SJCRH30 (cell line): Measurements from ENCODE around the gene NAA25. TPM values are rescaled to one million over a fixed set of nuclear protein-coding genes. Genes with fewer than 3 reads are reported as not detected.
"Not testable (repeated sequence)": the region's sequence is repeated elsewhere in the genome, so short reads cannot be mapped to it uniquely, and the experiment has no call there.

Experiments used
- DNase-seq, 2 experiments: peaks; one replicate each; pipeline ENCODE4 v3.0.0-alpha.2; 2015 to 2020
- H3K27ac ChIP-seq: fragments of 250-450 bp; sonication (Bioruptor Pico); 2 replicates; pipeline ENCODE4 v1.5.1; 2020; ENCODE audit warnings: mild to moderate bottlenecking, moderate library complexity
- H3K27me3 ChIP-seq: fragments of 250-450 bp; sonication (Bioruptor Pico); 2 replicates; pipeline ENCODE4 v1.5.1; 2020; ENCODE audit warnings: mild to moderate bottlenecking, moderate library complexity
- H3K36me3 ChIP-seq: fragments of 250-450 bp; sonication (Bioruptor Pico); 2 replicates; pipeline ENCODE4 v1.5.1; 2020; ENCODE audit warnings: mild to moderate bottlenecking, moderate library complexity
- H3K4me1 ChIP-seq: fragments of 250-450 bp; sonication (Bioruptor Pico); 2 replicates; pipeline ENCODE4 v1.5.1; 2020; ENCODE audit warnings: mild to moderate bottlenecking, moderate library complexity
- H3K4me3 ChIP-seq: fragments of 250-450 bp; sonication (Bioruptor Pico); 2 replicates; pipeline ENCODE4 v1.5.1; 2020; ENCODE audit warnings: mild to moderate bottlenecking, moderate library complexity
- H3K9me3 ChIP-seq: fragments of 250-450 bp; sonication (Bioruptor Pico); replicated peaks from 2 replicates; pipeline ENCODE4 v1.5.1; 2020; ENCODE audit warnings: mild to moderate bottlenecking, moderate library complexity
- total RNA-seq: library from RNA; depleted of rRNA; stranded (reverse); fragments of >200 nt; shearing (Covaris generic); gene quantifications from 2 replicates; pipeline ENCODE4 v1.2.3, GENCODE V29; 2014

The NAA25 gene
- total RNA-seq, 1 experiment from 2014 or later: 31.1 TPM

GRCh38 chr12:112125250-112125999 lies 16.8 kb upstream of the NAA25 start, which contains the start of gene TRAFD1:
TRAFD1 (plus strand) TSS chr12:112125560; CDS start chr12:112130523, 4,963 bp downstream.
- H3K27me3 ChIP-seq: no peaks in the 10 kb centered on the region; the same call in 1 of the 2 replicates
- no peaks in the 10 kb centered on the region for H3K9me3 ChIP-seq
- H3K4me1 ChIP-seq: peaks cover 16% of the 10 kb centered on the region
- DNase-seq: peak; percentile 95 to 97
- H3K4me3 ChIP-seq: peak within 1 kb of the TSS; percentile 79
- H3K36me3 ChIP-seq: no peaks in the 10 kb centered on the region
- H3K27ac ChIP-seq: no peak within 1 kb of the TSS; the same call in 1 of the 2 replicates

GRCh38 chr12:112124918-112125249 lies 16.3 kb upstream of the NAA25 start:
- peak overlapping the region; percentile 79 for H3K4me3 ChIP-seq
- no peaks in the 10 kb centered on the region; the same call in 1 of the 2 replicates for H3K27me3 ChIP-seq
- no peaks in the 10 kb centered on the region for H3K9me3 ChIP-seq
- no peak for DNase-seq
- peaks cover 16% of the 10 kb centered on the region for H3K4me1 ChIP-seq
- H3K27ac ChIP-seq: no peak overlapping the region
- H3K36me3 ChIP-seq: no peaks in the 10 kb centered on the region

GRCh38 chr12:112122823-112123690 lies 14.5 kb upstream of the NAA25 start:
- DNase-seq: peak in 1 of 2 experiments; percentile 42
- no peak overlapping the region for H3K27ac ChIP-seq
- H3K36me3 ChIP-seq: no peaks in the 10 kb centered on the region
- H3K4me1 ChIP-seq: peaks cover 16% of the 10 kb centered on the region
- no peaks in the 10 kb centered on the region for H3K9me3 ChIP-seq
- no peak overlapping the region for H3K4me3 ChIP-seq
- no peaks in the 10 kb centered on the region; the same call in 1 of the 2 replicates for H3K27me3 ChIP-seq

- Histone ChIP-seq H3K4me1 (peaks cover 16% of the 10 kb centered on the region), H3K27me3 (no peaks in the 10 kb centered on the region; the same call in 1 of the 2 replicates), H3K9me3 (no peaks in the 10 kb centered on the region), H3K27ac (no peak overlapping the region), H3K4me3 (no peak overlapping the region), H3K36me3 (no peaks in the 10 kb centered on the region)
- peak; percentile 65 to 74 for DNase-seq
These were observed 13.4 kb upstream of the NAA25 start for GRCh38 chr12:112121780-112122565.

- DNase-seq: no peak
- Histone ChIP-seq H3K4me1 (peaks cover 8% of the 10 kb centered on the region), H3K27ac (no peak overlapping the region), H3K4me3 (no peak overlapping the region), H3K36me3 (no peaks in the 10 kb centered on the region), H3K27me3 (no peaks in the 10 kb centered on the region; the same call in 1 of the 2 replicates), H3K9me3 (no peaks in the 10 kb centered on the region)
These were observed 9.1 kb upstream of the NAA25 start for GRCh38 chr12:112117685-112118084.

- DNase-seq: peak; percentile 66 to 82
- Histone ChIP-seq H3K27me3 (no peaks in the 10 kb centered on the region), H3K27ac (no peak overlapping the region), H3K4me3 (peak overlapping the region; percentile 38), H3K4me1 (no peaks in the 10 kb centered on the region), H3K9me3 (no peaks in the 10 kb centered on the region), H3K36me3 (no peaks in the 10 kb centered on the region)
These were observed 7.9 kb upstream of the NAA25 start for GRCh38 chr12:112116232-112117060.

GRCh38 chr12:112115259-112116045 lies 6.9 kb upstream of the NAA25 start:
- no peak overlapping the region for H3K4me3 ChIP-seq
- H3K27me3 ChIP-seq: no peaks in the 10 kb centered on the region
- H3K9me3 ChIP-seq: no peaks in the 10 kb centered on the region
- H3K36me3 ChIP-seq: no peaks in the 10 kb centered on the region
- H3K4me1 ChIP-seq: no peaks in the 10 kb centered on the region
- DNase-seq: no peak
- H3K27ac ChIP-seq: no peak overlapping the region

- H3K27ac ChIP-seq: no peak overlapping the region
- no peak overlapping the region for H3K4me3 ChIP-seq
- no peaks in the 10 kb centered on the region for H3K9me3 ChIP-seq
- DNase-seq: no peak
- no peaks in the 10 kb centered on the region for H3K36me3 ChIP-seq
- H3K27me3 ChIP-seq: no peaks in the 10 kb centered on the region
- no peaks in the 10 kb centered on the region for H3K4me1 ChIP-seq
These were observed 4.0 kb upstream of the NAA25 start for GRCh38 chr12:112112409-112113133.

- Histone ChIP-seq H3K27ac (no peak overlapping the region), H3K36me3 (no peaks in the 10 kb centered on the region), H3K9me3 (no peaks in the 10 kb centered on the region), H3K27me3 (no peaks in the 10 kb centered on the region), H3K4me3 (no peak overlapping the region), H3K4me1 (no peaks in the 10 kb centered on the region)
- DNase-seq: no peak
These were observed 3.3 kb upstream of the NAA25 start for GRCh38 chr12:112111931-112112330.

- H3K4me3 ChIP-seq: peak overlapping the region; percentile 85
- not testable (repeated sequence) for H3K27ac ChIP-seq, H3K4me1 ChIP-seq, DNase-seq, H3K36me3 ChIP-seq, H3K27me3 ChIP-seq, H3K9me3 ChIP-seq
These were observed 2.4 kb upstream of the NAA25 start for GRCh38 chr12:112110787-112111662.

GRCh38 chr12:112107306-112108201 lies 1.0 kb downstream of the NAA25 start:
- H3K36me3 ChIP-seq: peaks cover 13% of the 10 kb centered on the region; the same call in 1 of the 2 replicates
- no peaks in the 10 kb centered on the region for H3K4me1 ChIP-seq
- peak overlapping the region; percentile 80 for H3K27ac ChIP-seq
- DNase-seq: peak; percentile 46 to 53
- H3K4me3 ChIP-seq: peak overlapping the region; percentile 85
- no peaks in the 10 kb centered on the region for H3K27me3 ChIP-seq
- no peaks in the 10 kb centered on the region for H3K9me3 ChIP-seq
